OCI-LY3 (cell line): ENCODE data around the gene ARVCF.

Source experiments
- H2AFZ ChIP-seq: fragments of 200-600, 300-600 bp; shearing (Covaris generic); 2 replicates; pipeline ENCODE4 v1.6.0; 2014; ENCODE audit warnings: antibody characterized with exemption, low read depth, low read length
- H3K27ac ChIP-seq: fragments of 200-600, 300-600 bp; sonication (generic); 2 replicates; pipeline ENCODE4 v1.5.1; 2014; ENCODE audit warnings: mild to moderate bottlenecking, low read length, moderate library complexity, mixed read lengths
- H3K27me3 ChIP-seq: fragments of 200-600, 300-600 bp; sonication (generic); 2 replicates; pipeline ENCODE4 v1.6.1; 2014; ENCODE audit warnings: low read depth, low read length, mixed read lengths
- H3K36me3 ChIP-seq: fragments of 200-600, 300-600 bp; sonication (generic); replicated peaks from 2 replicates; pipeline ENCODE3; 2014; ENCODE audit warnings: low read depth, low read length, mixed read lengths
- H3K4me1 ChIP-seq: fragments of 300-600, 200-600 bp; sonication (generic); 2 replicates; pipeline ENCODE4 v1.6.1; 2014; ENCODE audit warnings: low read length, mixed read lengths
- H3K4me2 ChIP-seq: fragments of 200-600, 300-600 bp; sonication (generic); 2 replicates; pipeline ENCODE4 v1.6.1; 2014; ENCODE audit warnings: low read length, mixed read lengths
- H3K4me3 ChIP-seq: fragments of 300-600, 200-600 bp; sonication (generic); 2 replicates; pipeline ENCODE4 v1.5.1; 2014; ENCODE audit warnings: antibody characterized with exemption, mild to moderate bottlenecking, low read length, moderate library complexity
- H3K79me2 ChIP-seq: fragments of 300-600, 200-600 bp; shearing (Covaris generic); 2 replicates; pipeline ENCODE4 v1.6.1; 2014; ENCODE audit warnings: mild to moderate bottlenecking, low read length, mixed read lengths
- H3K9ac ChIP-seq: fragments of 300-600, 200-600 bp; shearing (Covaris generic); 2 replicates; pipeline ENCODE4 v1.6.0; 2014; ENCODE audit warnings: mild to moderate bottlenecking, low read length, moderate library complexity
- H3K9me3 ChIP-seq: fragments of 200-600, 300-600 bp; shearing (Covaris generic); 2 replicates; pipeline ENCODE4 v1.6.1; 2014; ENCODE audit warnings: low read length, mixed read lengths; ENCODE audit not compliant: insufficient read depth
- H4K20me1 ChIP-seq: fragments of 200-600, 300-600 bp; sonication (generic); 2 replicates; pipeline ENCODE4 v1.6.1; 2016; ENCODE audit warnings: low read length, mixed read lengths; ENCODE audit not compliant: insufficient read depth
- EZH2phosphoT487 ChIP-seq: fragments of 200-600 bp; shearing (Covaris generic); IDR thresholded peaks from 2 replicates; pipeline ENCODE4 v1.6.1; 2018; ENCODE audit warnings: antibody characterized with exemption, mixed run types, low read depth
- TF ChIP-seq, protein P1 (sequence below): fragments of 200-600, 300-600 bp; sonication (generic); IDR thresholded peaks from 2 replicates; pipeline ENCODE4 v1.5.1; 2014; ENCODE audit warnings: antibody characterized with exemption, low read length, low read depth

The ARVCF gene

DNA sequence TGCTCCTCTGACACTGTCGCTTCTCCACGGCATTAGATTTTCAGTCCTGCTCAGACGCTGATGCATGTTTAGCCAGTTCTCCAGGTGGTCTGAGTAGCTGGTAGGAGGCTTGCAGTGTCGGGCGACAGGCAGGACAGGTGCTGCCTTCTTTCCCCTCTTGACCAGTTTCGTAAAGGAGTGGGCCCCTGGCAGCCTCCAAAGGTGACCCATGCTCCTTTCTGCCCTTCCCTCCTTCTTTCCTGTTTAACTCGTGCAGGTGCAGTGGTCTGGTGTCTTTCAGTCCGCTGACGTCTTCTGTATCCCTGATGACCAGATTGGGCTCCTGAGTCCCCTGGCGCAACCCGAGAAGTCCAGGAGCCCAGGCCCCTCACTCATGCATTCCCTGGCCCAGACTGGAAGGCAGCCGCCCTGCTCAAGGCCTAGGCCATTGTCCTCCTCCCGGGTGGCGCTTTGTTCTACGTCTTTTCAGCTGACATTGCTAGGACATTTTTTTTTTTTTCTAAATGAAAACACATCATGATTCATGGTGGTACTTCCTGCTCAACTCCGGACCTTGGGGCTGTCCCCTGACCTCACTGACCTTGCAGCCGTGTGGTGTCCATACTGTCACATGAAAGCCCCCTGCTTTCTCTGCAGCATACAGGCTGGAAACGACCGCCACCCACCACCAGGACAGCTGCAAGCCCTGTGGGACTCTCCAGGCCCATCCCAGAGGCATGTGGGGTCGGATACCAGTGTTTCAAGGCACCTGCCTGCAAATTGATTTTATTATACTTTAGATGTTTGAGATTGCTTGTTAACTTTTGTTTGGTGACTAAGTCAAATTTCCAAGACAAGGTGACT lies 49.5 kb downstream of the ARVCF start:
- H2AFZ ChIP-seq = no peak overlapping the region
- no peak overlapping the region for H3K27ac ChIP-seq
- no peaks in the 10 kb centered on the region for H3K36me3 ChIP-seq
- no peak for TF ChIP-seq EZH2phosphoT487
- TF ChIP-seq, protein P1, sequence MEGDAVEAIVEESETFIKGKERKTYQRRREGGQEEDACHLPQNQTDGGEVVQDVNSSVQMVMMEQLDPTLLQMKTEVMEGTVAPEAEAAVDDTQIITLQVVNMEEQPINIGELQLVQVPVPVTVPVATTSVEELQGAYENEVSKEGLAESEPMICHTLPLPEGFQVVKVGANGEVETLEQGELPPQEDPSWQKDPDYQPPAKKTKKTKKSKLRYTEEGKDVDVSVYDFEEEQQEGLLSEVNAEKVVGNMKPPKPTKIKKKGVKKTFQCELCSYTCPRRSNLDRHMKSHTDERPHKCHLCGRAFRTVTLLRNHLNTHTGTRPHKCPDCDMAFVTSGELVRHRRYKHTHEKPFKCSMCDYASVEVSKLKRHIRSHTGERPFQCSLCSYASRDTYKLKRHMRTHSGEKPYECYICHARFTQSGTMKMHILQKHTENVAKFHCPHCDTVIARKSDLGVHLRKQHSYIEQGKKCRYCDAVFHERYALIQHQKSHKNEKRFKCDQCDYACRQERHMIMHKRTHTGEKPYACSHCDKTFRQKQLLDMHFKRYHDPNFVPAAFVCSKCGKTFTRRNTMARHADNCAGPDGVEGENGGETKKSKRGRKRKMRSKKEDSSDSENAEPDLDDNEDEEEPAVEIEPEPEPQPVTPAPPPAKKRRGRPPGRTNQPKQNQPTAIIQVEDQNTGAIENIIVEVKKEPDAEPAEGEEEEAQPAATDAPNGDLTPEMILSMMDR = no peak
- H3K9ac ChIP-seq = no peak overlapping the region
- no peaks in the 10 kb centered on the region for H3K9me3 ChIP-seq
- 0 out of 2 replicates have a peak, but pooled peaks cover 4% of the 10 kb centered on the region for H4K20me1 ChIP-seq
- peaks cover under 1% of the 10 kb centered on the region for H3K4me1 ChIP-seq
- H3K4me3 ChIP-seq = no peak overlapping the region
- no peak overlapping the region for H3K4me2 ChIP-seq
- H3K79me2 ChIP-seq = no peaks in the 10 kb centered on the region
- no peaks in the 10 kb centered on the region for H3K27me3 ChIP-seq

DNA sequence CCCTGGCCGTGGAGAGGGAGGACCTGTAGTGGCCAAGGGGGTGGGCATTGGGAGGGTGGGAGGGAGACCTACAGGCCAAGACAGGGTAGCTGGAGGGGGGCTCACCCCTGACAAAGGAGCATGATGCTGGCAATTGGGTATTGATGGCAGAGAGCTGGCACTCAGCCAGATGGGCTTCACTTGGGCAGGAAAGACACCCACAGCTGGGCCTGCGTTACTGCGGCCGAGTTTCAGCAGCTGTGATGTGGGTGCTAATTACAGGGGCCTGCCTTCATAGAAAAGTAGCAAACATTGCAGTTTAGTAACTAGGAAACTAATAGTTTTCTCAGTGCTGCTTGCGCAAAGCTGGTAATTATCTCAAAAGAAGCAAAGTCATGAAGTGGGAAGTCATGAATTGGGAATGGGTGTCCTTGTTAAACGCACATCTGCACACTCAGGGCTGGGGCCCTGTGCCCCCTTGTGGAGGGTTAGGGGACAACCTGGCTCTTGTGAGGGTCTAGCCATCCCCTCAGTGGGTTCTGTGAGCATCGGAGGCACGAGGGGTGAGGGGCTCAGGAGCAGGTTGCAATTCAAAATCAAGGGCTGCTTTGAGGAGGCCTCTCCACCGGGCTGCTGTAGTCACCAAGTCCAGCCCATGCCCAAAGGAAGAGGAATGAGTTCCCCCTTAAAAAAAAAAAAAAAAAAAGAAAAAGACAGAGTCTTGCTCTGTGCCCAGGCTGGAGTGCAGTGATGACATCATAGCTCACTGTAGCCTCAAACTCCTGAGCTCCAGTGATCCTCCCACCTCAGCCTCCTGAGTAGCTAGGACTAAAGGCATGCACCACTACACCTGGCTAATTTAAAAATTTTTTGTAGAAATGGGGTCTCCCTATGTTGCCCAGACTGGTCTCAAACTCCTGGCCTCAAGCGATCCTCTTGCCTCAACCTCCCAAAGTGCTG lies 50.6 kb downstream of the ARVCF start:
- H3K4me2 ChIP-seq = no peak overlapping the region
- H4K20me1 ChIP-seq = 0 out of 2 replicates have a peak, but pooled peaks cover 4% of the 10 kb centered on the region
- no peak overlapping the region for H3K4me3 ChIP-seq
- TF ChIP-seq, protein P1 = peak; percentile 32
- no peak for TF ChIP-seq EZH2phosphoT487
- H3K27me3 ChIP-seq = no peaks in the 10 kb centered on the region
- no peak overlapping the region for H3K27ac ChIP-seq
- peaks cover 3% of the 10 kb centered on the region for H3K4me1 ChIP-seq
- no peak overlapping the region for H2AFZ ChIP-seq
- H3K79me2 ChIP-seq = no peaks in the 10 kb centered on the region
- H3K36me3 ChIP-seq = no peaks in the 10 kb centered on the region
- no peak overlapping the region for H3K9ac ChIP-seq
- no peaks in the 10 kb centered on the region for H3K9me3 ChIP-seq

DNA sequence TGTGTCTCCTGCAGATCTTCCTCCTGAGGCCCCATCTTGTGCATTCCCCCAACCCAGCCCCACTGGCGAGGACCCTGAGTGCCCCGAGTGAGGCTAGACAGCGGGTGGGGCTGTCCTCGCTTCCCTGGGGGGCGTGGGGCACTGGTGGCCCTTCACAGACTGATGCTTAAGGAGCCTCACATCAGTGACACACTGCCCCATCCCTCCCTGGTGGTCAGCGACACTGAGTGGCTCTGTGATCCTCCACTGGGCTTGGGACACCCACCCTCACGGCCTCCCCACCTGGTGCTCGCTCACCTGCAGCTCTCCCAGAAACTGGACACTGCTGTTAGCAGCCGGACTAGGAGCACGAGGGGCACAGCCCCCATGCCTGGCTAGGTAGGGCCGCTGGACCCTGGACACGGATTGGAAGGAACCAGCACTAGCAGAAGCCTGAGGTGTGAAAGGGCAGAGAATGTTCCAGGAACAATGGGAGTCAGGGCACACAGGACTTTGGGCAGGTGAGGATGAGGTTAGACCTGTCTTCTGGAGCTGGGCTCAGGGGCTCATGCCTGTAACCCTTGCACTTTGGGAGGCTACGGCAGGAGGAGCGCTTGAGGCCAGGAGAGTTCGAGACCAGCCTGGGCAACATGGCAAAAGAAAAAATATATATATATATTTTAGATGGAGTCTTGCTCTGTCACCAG lies 51.8 kb downstream of the ARVCF start:
- H3K9ac ChIP-seq = no peak overlapping the region
- no peaks in the 10 kb centered on the region for H3K27me3 ChIP-seq
- TF ChIP-seq EZH2phosphoT487 = no peak
- TF ChIP-seq, protein P1 = no peak
- no peak overlapping the region for H3K4me3 ChIP-seq
- H3K4me1 ChIP-seq = peaks cover 3% of the 10 kb centered on the region
- no peak overlapping the region for H3K27ac ChIP-seq
- H2AFZ ChIP-seq = no peak overlapping the region
- no peak overlapping the region for H3K4me2 ChIP-seq
- 0 out of 2 replicates have a peak, but pooled peaks cover 8% of the 10 kb centered on the region for H4K20me1 ChIP-seq
- H3K36me3 ChIP-seq = no peaks in the 10 kb centered on the region
- H3K79me2 ChIP-seq = no peaks in the 10 kb centered on the region
- H3K9me3 ChIP-seq = no peaks in the 10 kb centered on the region
